HepG2 (cell line): ENCODE measurements around the gene LIPT1. TPM values are rescaled to one million over a fixed set of nuclear protein-coding genes. Genes with fewer than 3 reads are reported as not detected.

Experiments used
- EZH2 ChIP-seq: conservative IDR thresholded peaks from 2 replicates; pipeline ENCODE4 v1.6.1; 2012; ENCODE audit warnings: mild to moderate bottlenecking, low read depth, low read length, moderate library complexity
- GABPA ChIP-seq, 2 experiments: IDR thresholded peaks; 2 replicates each; pipeline ENCODE4 v1.6.1; 2011 to 2016; ENCODE audit warnings: low read depth in 2 of 2, low read length in 1 of 2, missing biosample characterization in 1 of 2, missing genetic modification characterization in 1 of 2
- IRX3 ChIP-seq: sonication (generic); formaldehyde crosslinking; IDR thresholded peaks from 2 replicates; pipeline ENCODE4 v1.8.1; 2023; ENCODE audit warnings: mild to moderate bottlenecking, low read depth, missing genetic modification reagents, borderline replicate concordance
- KLF15 ChIP-seq: sonication (generic); formaldehyde crosslinking; IDR thresholded peaks from 2 replicates; pipeline ENCODE4 v1.8.1; 2023; ENCODE audit warnings: borderline replicate concordance, mild to moderate bottlenecking, inconsistent platforms, missing genetic modification reagents, mixed read lengths
- NR2F2 ChIP-seq: IDR thresholded peaks from 2 replicates; pipeline ENCODE4 v1.6.1; 2012; ENCODE audit warnings: low read depth, inconsistent platforms, borderline replicate concordance
- SIX1 ChIP-seq: sonication (generic); formaldehyde crosslinking; IDR thresholded peaks from 2 replicates; pipeline ENCODE4 v1.4.0; 2020; ENCODE audit warnings: missing genetic modification reagents, borderline replicate concordance
- YEATS2 ChIP-seq: sonication (generic); formaldehyde crosslinking; IDR thresholded peaks from 2 replicates; pipeline ENCODE4 v1.4.0; 2020; ENCODE audit warnings: missing genetic modification reagents, borderline replicate concordance
- ZFP36L1 ChIP-seq: sonication (generic); formaldehyde crosslinking; IDR thresholded peaks from 2 replicates; pipeline ENCODE4 v1.8.0; 2022; ENCODE audit warnings: mild to moderate bottlenecking, missing genetic modification reagents, moderate library complexity
- ZNF20 ChIP-seq: sonication (generic); formaldehyde crosslinking; IDR thresholded peaks from 2 replicates; pipeline ENCODE4 v1.4.0; 2020; ENCODE audit warnings: mild to moderate bottlenecking, moderate library complexity, missing genetic modification reagents
- ZNF337 ChIP-seq: sonication (generic); formaldehyde crosslinking; IDR thresholded peaks from 2 replicates; pipeline ENCODE4 v1.5.1; 2020; ENCODE audit warnings: missing genetic modification reagents, low read depth, mild to moderate bottlenecking, borderline replicate concordance
- ZNF556 ChIP-seq: sonication (generic); formaldehyde crosslinking; IDR thresholded peaks from 2 replicates; pipeline ENCODE4 v1.4.0; 2020; ENCODE audit warnings: mild to moderate bottlenecking, missing genetic modification reagents, borderline replicate concordance
- ZNF605 ChIP-seq: sonication (generic); formaldehyde crosslinking; IDR thresholded peaks from 2 replicates; pipeline ENCODE4 v1.8.0; 2022; ENCODE audit warnings: mild to moderate bottlenecking, missing genetic modification reagents
- ZNF775 ChIP-seq: sonication (generic); formaldehyde crosslinking; IDR thresholded peaks from 2 replicates; pipeline ENCODE4 v1.4.0; 2020; ENCODE audit warnings: missing genetic modification reagents, mild to moderate bottlenecking, moderate library complexity, borderline replicate concordance
- ZNF83 ChIP-seq: sonication (generic); formaldehyde crosslinking; IDR thresholded peaks from 2 replicates; pipeline ENCODE4 v1.4.0; 2020; ENCODE audit warnings: missing genetic modification reagents, mild to moderate bottlenecking, borderline replicate concordance
- ZNF878 ChIP-seq: sonication (generic); formaldehyde crosslinking; IDR thresholded peaks from 2 replicates; pipeline ENCODE4 v1.8.1; 2023; ENCODE audit warnings: mild to moderate bottlenecking, missing genetic modification reagents, moderate library complexity
- ZSCAN21 ChIP-seq: sonication (generic); formaldehyde crosslinking; IDR thresholded peaks from 2 replicates; pipeline ENCODE4 v1.8.0; 2022; ENCODE audit warnings: mild to moderate bottlenecking, missing genetic modification reagents, moderate library complexity, borderline replicate concordance
- polyA plus RNA-seq, 8 experiments: library from polyadenylated mRNA; depleted of rRNA in 3 of 8; stranded (reverse) in 7 of 8; unstranded in 1 of 8; fragments of >200 nt; fragmentation: Illumina TruSeq in 4 of 8; extraction: Trizol in 4 of 8; gene quantifications; 2 replicates each; pipeline versions ENCODE4 v1.2.1 to v1.2.3, GENCODE V29; 2011 to 2016; ENCODE audit warnings: low read depth in 4 of 8, missing spikeins in 1 of 8, mixed read lengths in 1 of 8; ENCODE audit not compliant: insufficient read depth in 1 of 8
- total RNA-seq, 5 experiments: library from RNA; depleted of rRNA; stranded (reverse); fragments of >200 nt; fragmentation: Illumina TruSeq; extraction: Trizol; gene quantifications; 2 replicates each; pipeline ENCODE4 v1.2.3, GENCODE V29; 2016; ENCODE audit warnings: low read depth in 1 of 5
- TF ChIP-seq, protein P1 (sequence below): sonication (generic); formaldehyde crosslinking; IDR thresholded peaks from 2 replicates; pipeline ENCODE4 v1.5.0; 2020; ENCODE audit warnings: mild to moderate bottlenecking, missing genetic modification reagents
- TF ChIP-seq, protein P2 (sequence below): sonication (generic); formaldehyde crosslinking; IDR thresholded peaks from 2 replicates; pipeline ENCODE4 v1.4.0; 2020; ENCODE audit warnings: mild to moderate bottlenecking, missing genetic modification reagents
- TF ChIP-seq, protein P3 (sequence below): IDR thresholded peaks from 2 replicates; pipeline ENCODE4 v1.4.0; 2020; ENCODE audit warnings: mild to moderate bottlenecking, missing genetic modification reagents

Gene LIPT1
- total and polyA plus RNA-seq, 2 of the 13 experiments (the other 11 are each of a cell fraction or from before 2014, with no cell fraction given) = 8.0 to 9.6 TPM

DNA sequence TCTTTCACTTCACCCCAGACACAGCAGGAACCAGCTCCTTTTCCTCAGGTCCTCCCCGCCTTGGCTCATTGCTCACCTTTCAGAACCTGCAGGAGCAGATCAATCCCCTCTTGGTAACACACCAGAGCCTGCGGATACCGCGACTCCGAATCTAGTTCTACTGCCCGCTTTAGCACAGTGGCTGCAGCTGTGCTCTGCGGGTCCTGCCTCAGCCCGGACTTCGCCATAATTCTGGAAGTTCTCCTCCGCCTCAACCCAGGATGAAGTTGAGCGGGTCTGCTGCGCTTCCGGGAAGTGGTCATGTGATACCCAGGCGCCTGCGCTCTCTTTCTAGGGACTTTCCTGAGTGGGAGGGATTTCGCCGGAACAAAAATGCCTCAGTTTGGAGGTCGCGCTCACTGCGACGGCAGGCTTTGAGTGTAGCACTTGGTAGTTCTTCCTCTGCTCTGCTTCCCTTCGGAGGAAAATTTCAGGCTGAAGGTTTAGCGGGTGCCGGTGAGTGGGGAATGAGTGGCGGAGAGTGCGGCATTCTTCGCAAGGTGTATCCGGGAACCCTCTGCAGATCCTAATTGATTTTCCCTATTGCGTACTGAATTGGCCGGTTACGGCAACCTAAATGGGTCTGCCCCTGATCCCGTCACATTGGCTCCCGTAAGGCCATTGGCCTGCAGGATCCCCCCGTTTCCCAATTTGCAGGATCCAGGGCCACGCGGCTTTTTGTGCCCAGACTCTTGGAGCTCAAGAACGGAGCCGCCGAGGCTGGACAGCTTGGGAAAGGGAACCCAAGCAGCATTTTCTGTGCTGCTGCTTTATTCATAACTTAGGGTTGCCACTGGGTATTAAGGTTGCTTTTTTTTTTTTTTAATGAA lies 26.2 kb downstream of the LIPT1 start, which contains the start of the genes MITD1 and MRPL30 (continued):
- peak; percentile 93; the same call in 1 of the 2 replicates for TF ChIP-seq ZNF337 (CRISPR knock-in tag)
- TF ChIP-seq ZNF775 (CRISPR knock-in tag) = peak; percentile 90
- peak; percentile 42; the same call in 1 of the 2 replicates for TF ChIP-seq SIX1
- peak; percentile 96 for TF ChIP-seq ZNF556 (CRISPR knock-in tag)
- TF ChIP-seq IRX3 (CRISPR knock-in tag) = peak; percentile 80; the same call in 1 of the 2 replicates
- TF ChIP-seq, protein P1, sequence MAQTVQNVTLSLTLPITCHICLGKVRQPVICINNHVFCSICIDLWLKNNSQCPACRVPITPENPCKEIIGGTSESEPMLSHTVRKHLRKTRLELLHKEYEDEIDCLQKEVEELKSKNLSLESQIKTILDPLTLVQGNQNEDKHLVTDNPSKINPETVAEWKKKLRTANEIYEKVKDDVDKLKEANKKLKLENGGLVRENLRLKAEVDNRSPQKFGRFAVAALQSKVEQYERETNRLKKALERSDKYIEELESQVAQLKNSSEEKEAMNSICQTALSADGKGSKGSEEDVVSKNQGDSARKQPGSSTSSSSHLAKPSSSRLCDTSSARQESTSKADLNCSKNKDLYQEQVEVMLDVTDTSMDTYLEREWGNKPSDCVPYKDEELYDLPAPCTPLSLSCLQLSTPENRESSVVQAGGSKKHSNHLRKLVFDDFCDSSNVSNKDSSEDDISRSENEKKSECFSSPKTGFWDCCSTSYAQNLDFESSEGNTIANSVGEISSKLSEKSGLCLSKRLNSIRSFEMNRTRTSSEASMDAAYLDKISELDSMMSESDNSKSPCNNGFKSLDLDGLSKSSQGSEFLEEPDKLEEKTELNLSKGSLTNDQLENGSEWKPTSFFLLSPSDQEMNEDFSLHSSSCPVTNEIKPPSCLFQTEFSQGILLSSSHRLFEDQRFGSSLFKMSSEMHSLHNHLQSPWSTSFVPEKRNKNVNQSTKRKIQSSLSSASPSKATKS (CRISPR knock-in tag) = no peak; the same call in 1 of the 2 replicates
- TF ChIP-seq ZNF20 = peak; percentile 86; the same call in 1 of the 2 replicates
- TF ChIP-seq, protein P2, sequence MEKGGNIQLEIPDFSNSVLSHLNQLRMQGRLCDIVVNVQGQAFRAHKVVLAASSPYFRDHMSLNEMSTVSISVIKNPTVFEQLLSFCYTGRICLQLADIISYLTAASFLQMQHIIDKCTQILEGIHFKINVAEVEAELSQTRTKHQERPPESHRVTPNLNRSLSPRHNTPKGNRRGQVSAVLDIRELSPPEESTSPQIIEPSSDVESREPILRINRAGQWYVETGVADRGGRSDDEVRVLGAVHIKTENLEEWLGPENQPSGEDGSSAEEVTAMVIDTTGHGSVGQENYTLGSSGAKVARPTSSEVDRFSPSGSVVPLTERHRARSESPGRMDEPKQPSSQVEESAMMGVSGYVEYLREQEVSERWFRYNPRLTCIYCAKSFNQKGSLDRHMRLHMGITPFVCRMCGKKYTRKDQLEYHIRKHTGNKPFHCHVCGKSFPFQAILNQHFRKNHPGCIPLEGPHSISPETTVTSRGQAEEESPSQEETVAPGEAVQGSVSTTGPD (CRISPR knock-in tag) = 0 out of 2 replicates have a peak, but pooled peaks have one; percentile 20
- peak; percentile 91 for TF ChIP-seq ZSCAN21
- peak; percentile 92 for TF ChIP-seq GABPA (IDR thresholded peaks at IDR 0.05; ENCODE audit: low read depth, low read length)
- peak; percentile 99 for TF ChIP-seq GABPA (CRISPR knock-in tag; IDR thresholded peaks at IDR 0.05; ENCODE audit: low read depth)
- TF ChIP-seq YEATS2 (CRISPR knock-in tag) = peak; percentile 99
- peak; percentile 97 for TF ChIP-seq ZNF605 (CRISPR knock-in tag)
- TF ChIP-seq ZNF878 (CRISPR knock-in tag) = peak; percentile 93; the same call in 1 of the 2 replicates
- TF ChIP-seq ZNF83 (CRISPR knock-in tag) = peak; percentile 64; the same call in 1 of the 2 replicates
- peak; percentile 81; the same call in 1 of the 2 replicates for TF ChIP-seq NR2F2
- 0 out of 2 replicates have a peak, but pooled peaks have one; percentile 58 for TF ChIP-seq KLF15
- TF ChIP-seq EZH2 = no peak
- TF ChIP-seq ZFP36L1 = no peak; the same call in 1 of the 2 replicates
- TF ChIP-seq, protein P3, sequence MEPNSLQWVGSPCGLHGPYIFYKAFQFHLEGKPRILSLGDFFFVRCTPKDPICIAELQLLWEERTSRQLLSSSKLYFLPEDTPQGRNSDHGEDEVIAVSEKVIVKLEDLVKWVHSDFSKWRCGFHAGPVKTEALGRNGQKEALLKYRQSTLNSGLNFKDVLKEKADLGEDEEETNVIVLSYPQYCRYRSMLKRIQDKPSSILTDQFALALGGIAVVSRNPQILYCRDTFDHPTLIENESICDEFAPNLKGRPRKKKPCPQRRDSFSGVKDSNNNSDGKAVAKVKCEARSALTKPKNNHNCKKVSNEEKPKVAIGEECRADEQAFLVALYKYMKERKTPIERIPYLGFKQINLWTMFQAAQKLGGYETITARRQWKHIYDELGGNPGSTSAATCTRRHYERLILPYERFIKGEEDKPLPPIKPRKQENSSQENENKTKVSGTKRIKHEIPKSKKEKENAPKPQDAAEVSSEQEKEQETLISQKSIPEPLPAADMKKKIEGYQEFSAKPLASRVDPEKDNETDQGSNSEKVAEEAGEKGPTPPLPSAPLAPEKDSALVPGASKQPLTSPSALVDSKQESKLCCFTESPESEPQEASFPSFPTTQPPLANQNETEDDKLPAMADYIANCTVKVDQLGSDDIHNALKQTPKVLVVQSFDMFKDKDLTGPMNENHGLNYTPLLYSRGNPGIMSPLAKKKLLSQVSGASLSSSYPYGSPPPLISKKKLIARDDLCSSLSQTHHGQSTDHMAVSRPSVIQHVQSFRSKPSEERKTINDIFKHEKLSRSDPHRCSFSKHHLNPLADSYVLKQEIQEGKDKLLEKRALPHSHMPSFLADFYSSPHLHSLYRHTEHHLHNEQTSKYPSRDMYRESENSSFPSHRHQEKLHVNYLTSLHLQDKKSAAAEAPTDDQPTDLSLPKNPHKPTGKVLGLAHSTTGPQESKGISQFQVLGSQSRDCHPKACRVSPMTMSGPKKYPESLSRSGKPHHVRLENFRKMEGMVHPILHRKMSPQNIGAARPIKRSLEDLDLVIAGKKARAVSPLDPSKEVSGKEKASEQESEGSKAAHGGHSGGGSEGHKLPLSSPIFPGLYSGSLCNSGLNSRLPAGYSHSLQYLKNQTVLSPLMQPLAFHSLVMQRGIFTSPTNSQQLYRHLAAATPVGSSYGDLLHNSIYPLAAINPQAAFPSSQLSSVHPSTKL = peak; percentile 87
